Measurements from ENCODE around the gene CABP2.

CABP2 gene

GRCh38 chr11:67472882-67473281, 50.4 kb downstream of the CABP2 start:
- TF ChIP-seq TEAD4 (IDR thresholded peaks at IDR 0.05) (no peak), EGR1 (IDR thresholded peaks at IDR 0.05) (no peak), RAD21 (IDR thresholded peaks at IDR 0.05; ENCODE audit: low read depth) (no peak), NFIC (IDR thresholded peaks at IDR 0.05) (no peak)
- TF ChIP-seq, protein P1, sequence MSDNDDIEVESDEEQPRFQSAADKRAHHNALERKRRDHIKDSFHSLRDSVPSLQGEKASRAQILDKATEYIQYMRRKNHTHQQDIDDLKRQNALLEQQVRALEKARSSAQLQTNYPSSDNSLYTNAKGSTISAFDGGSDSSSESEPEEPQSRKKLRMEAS (IDR thresholded peaks at IDR 0.05): no peak
- TF ChIP-seq, protein P2, sequence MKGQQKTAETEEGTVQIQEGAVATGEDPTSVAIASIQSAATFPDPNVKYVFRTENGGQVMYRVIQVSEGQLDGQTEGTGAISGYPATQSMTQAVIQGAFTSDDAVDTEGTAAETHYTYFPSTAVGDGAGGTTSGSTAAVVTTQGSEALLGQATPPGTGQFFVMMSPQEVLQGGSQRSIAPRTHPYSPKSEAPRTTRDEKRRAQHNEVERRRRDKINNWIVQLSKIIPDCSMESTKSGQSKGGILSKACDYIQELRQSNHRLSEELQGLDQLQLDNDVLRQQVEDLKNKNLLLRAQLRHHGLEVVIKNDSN (IDR thresholded peaks at IDR 0.05): no peak

DNA sequence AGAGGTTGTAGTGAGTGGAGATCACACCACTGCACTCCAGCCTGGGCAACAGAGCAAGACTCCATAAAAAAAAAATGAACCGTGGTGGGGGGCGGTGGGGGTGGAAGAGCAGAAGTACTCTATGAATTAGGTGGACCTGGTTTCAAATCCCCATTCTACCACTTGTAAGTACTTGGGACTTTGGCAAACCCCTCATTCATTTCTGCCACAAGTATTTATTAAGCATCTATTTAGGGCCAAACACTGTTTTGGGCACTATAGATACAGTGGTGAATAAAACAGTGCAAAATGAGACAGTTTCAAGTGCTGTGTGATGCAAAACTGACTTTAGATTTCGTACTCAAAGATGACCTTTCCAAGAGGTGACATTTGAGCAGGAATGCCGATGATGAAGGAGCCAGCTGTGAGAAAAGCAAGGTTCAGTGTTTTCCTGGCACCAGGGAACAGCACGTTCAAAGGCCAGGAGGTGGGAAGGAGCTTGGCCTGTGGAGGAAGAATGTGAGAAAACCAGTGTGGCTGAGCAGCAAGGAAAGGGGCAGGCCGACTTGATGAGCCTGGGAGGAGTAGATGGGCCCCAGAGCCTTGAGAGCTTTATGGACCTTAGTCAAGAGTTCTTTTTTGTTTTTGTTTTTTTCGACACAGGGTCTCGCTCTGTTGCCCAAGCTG, 52.8 kb downstream of the CABP2 start:
- TF ChIP-seq YY1 (IDR thresholded peaks at IDR 0.05; ENCODE audit: low read depth): no peak

DNA sequence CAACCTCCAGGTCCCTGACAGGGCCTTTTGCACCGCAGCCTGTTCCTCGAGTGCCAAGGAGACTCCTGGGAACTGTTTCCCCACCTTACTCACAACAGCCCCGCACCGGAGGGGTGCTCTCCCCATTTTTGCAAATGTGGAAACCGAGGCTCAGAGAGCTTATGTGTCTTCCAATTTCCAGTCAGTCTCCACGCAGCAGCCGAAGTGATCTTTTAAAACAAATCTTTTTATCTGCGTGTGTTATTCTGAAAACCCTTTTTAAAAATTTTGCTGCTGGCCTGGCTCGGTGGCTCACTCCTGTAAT, 53.8 kb downstream of the CABP2 start:
- no peak for TF ChIP-seq TCF12 (IDR thresholded peaks at IDR 0.05; ENCODE audit: low read depth)
- TF ChIP-seq CEBPB (IDR thresholded peaks at IDR 0.05): no peak
- TF ChIP-seq, protein P3, sequence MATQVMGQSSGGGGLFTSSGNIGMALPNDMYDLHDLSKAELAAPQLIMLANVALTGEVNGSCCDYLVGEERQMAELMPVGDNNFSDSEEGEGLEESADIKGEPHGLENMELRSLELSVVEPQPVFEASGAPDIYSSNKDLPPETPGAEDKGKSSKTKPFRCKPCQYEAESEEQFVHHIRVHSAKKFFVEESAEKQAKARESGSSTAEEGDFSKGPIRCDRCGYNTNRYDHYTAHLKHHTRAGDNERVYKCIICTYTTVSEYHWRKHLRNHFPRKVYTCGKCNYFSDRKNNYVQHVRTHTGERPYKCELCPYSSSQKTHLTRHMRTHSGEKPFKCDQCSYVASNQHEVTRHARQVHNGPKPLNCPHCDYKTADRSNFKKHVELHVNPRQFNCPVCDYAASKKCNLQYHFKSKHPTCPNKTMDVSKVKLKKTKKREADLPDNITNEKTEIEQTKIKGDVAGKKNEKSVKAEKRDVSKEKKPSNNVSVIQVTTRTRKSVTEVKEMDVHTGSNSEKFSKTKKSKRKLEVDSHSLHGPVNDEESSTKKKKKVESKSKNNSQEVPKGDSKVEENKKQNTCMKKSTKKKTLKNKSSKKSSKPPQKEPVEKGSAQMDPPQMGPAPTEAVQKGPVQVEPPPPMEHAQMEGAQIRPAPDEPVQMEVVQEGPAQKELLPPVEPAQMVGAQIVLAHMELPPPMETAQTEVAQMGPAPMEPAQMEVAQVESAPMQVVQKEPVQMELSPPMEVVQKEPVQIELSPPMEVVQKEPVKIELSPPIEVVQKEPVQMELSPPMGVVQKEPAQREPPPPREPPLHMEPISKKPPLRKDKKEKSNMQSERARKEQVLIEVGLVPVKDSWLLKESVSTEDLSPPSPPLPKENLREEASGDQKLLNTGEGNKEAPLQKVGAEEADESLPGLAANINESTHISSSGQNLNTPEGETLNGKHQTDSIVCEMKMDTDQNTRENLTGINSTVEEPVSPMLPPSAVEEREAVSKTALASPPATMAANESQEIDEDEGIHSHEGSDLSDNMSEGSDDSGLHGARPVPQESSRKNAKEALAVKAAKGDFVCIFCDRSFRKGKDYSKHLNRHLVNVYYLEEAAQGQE (IDR thresholded peaks at IDR 0.05; ENCODE audit: low read depth): no peak
- TF ChIP-seq EGR1 (IDR thresholded peaks at IDR 0.05): no peak
- TF ChIP-seq EP300 (IDR thresholded peaks at IDR 0.05; ENCODE audit: borderline replicate concordance): no peak
- no peak for TF ChIP-seq TEAD4 (IDR thresholded peaks at IDR 0.05)
- no peak for TF ChIP-seq FOXM1 (IDR thresholded peaks at IDR 0.05; ENCODE audit: borderline replicate concordance, low read depth)
- no peak; the same call in 1 of the 2 replicates for TF ChIP-seq TAF1 (IDR thresholded peaks at IDR 0.05; ENCODE audit: low read depth)
- TF ChIP-seq RAD21 (IDR thresholded peaks at IDR 0.05; ENCODE audit: low read depth): no peak
- TF ChIP-seq, protein P1 (IDR thresholded peaks at IDR 0.05): no peak
- TF ChIP-seq CREB1 (IDR thresholded peaks at IDR 0.05; ENCODE audit: low read depth): no peak
- no peak for TF ChIP-seq ZBTB7A (IDR thresholded peaks at IDR 0.05; ENCODE audit: low read depth)
- TF ChIP-seq, protein P2 (IDR thresholded peaks at IDR 0.05): no peak
- no peak for TF ChIP-seq NFIC (IDR thresholded peaks at IDR 0.05)
- TF ChIP-seq YY1 (IDR thresholded peaks at IDR 0.05; ENCODE audit: low read depth): no peak
